Mesendoderm (in vitro differentiated cells): Measurements from ENCODE around the gene ARHGEF1.

Experiments used
- DNase-seq: peaks from one replicate; pipeline ENCODE4 v3.0.0; 2013
- H2AK5ac ChIP-seq: 2 replicates; pipeline ENCODE4 v1.6.1; 2013; ENCODE audit warnings: low read length, inconsistent platforms
- H2BK120ac ChIP-seq: 2 replicates; pipeline ENCODE4 v1.6.1; 2013; ENCODE audit warnings: low read depth, mild to moderate bottlenecking, low read length, moderate library complexity, mixed read lengths
- H2BK15ac ChIP-seq: replicated peaks from 2 replicates; pipeline ENCODE4 v1.6.1; 2013; ENCODE audit warnings: low read depth, mild to moderate bottlenecking, moderate library complexity
- H2BK5ac ChIP-seq: 2 replicates; pipeline ENCODE4 v1.6.1; 2013; ENCODE audit warnings: low read length, inconsistent platforms
- H3K18ac ChIP-seq: 2 replicates; pipeline ENCODE4 v1.6.1; 2013; ENCODE audit warnings: mild to moderate bottlenecking, low read length, mixed read lengths
- H3K23ac ChIP-seq: one replicate; pipeline ENCODE4 v1.6.1; 2013; ENCODE audit warnings: low read length
- H3K27ac ChIP-seq: 2 replicates; pipeline ENCODE4 v1.5.1; 2013; ENCODE audit warnings: low read depth, mild to moderate bottlenecking, inconsistent platforms, low read length, moderate library complexity
- H3K27me3 ChIP-seq: 2 replicates; pipeline ENCODE4 v1.6.1; 2013; ENCODE audit warnings: low read length, control low read depth, mild to moderate bottlenecking, inconsistent platforms; ENCODE audit not compliant: insufficient read depth, poor library complexity
- H3K36me3 ChIP-seq: 2 replicates; pipeline ENCODE4 v1.6.1; 2013; ENCODE audit warnings: low read length, inconsistent platforms; ENCODE audit not compliant: control insufficient read depth, insufficient read depth
- H3K4ac ChIP-seq: one replicate; pipeline ENCODE4 v1.6.1; 2013; ENCODE audit warnings: low read depth, mild to moderate bottlenecking, low read length, moderate library complexity
- H3K4me1 ChIP-seq: 2 replicates; pipeline ENCODE4 v1.6.1; 2013; ENCODE audit warnings: low read depth, low read length, inconsistent platforms; ENCODE audit not compliant: control insufficient read depth
- H3K4me2 ChIP-seq: 2 replicates; pipeline ENCODE4 v1.6.1; 2013; ENCODE audit warnings: low read length
- H3K4me3 ChIP-seq: 2 replicates; pipeline ENCODE4 v1.5.1; 2013; ENCODE audit warnings: mild to moderate bottlenecking, low read length
- H3K56ac ChIP-seq: one replicate; pipeline ENCODE4 v1.6.1; 2013; ENCODE audit warnings: low read length
- H3K79me1 ChIP-seq: 2 replicates; pipeline ENCODE4 v1.6.1; 2013; ENCODE audit warnings: low read length, inconsistent platforms
- H3K79me2 ChIP-seq: 2 replicates; pipeline ENCODE4 v1.6.1; 2013; ENCODE audit warnings: mild to moderate bottlenecking, low read length; ENCODE audit not compliant: control insufficient read depth, insufficient read depth
- H3K9ac ChIP-seq: 2 replicates; pipeline ENCODE4 v1.6.1; 2013; ENCODE audit warnings: low read length, inconsistent platforms
- H4K5ac ChIP-seq: one replicate; pipeline ENCODE4 v1.6.1; 2013; ENCODE audit warnings: low read length
- H4K8ac ChIP-seq: one replicate; pipeline ENCODE4 v1.6.1; 2013; ENCODE audit warnings: low read depth, mild to moderate bottlenecking, control low read depth, low read length, moderate library complexity
- WGBS: extraction: QIAGEN DNeasy Blood & Tissue Kit; methylation state at CpG from one replicate; pipeline ENCODE4 v1.1.7; 2013; ENCODE audit warnings: low lambda C conversion rate, missing lambda C conversion rate; ENCODE audit not compliant: insufficient coverage; ENCODE audit errors: extremely low coverage; 5-methylcytosine and 5-hydroxymethylcytosine counted together

Gene ARHGEF1

DNA sequence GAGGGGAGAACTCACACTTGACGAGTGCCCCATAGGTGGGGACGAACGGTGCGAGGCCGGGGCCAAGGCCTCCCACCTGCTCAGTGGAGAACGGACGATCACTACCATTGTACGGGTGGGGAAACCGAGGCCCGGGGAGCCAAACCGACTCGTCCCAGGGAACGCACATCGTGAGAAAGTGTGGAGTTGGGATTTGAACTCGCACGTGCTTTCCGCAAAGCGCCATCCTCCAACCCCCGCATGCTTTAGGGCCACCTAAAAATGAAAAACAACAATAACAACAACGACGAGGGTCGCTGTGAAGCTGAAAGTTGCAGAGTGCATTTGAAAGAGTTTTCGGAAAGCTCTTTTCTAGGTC, 458 bp downstream of the ARHGEF1 start:
- Histone ChIP-seq H3K4ac (peak overlapping the region; percentile 46), H3K18ac (peak overlapping the region; percentile 88), H2AK5ac (peak overlapping the region; percentile 71), H3K79me2 (peaks cover 4% of the 10 kb centered on the region), H3K36me3 (no peaks in the 10 kb centered on the region), H3K79me1 (peaks cover 7% of the 10 kb centered on the region), H3K23ac (no peak overlapping the region), H3K27me3 (no peaks in the 10 kb centered on the region), H2BK5ac (no peak overlapping the region), H3K4me2 (peak overlapping the region; percentile 95), H3K27ac (no peak overlapping the region), H3K4me1 (peaks cover 13% of the 10 kb centered on the region), H4K5ac (no peak overlapping the region), H3K9ac (peak overlapping the region; percentile 83), H4K8ac (peak overlapping the region; percentile 68), H2BK15ac (no peak overlapping the region), H2BK120ac (no peak overlapping the region), H3K56ac (peak overlapping the region; percentile 90), H3K4me3 (peak overlapping the region; percentile 93)
- no CpG with 5 or more reads among the region's 23 CpGs for WGBS
- peak; percentile 33 for DNase-seq

DNA sequence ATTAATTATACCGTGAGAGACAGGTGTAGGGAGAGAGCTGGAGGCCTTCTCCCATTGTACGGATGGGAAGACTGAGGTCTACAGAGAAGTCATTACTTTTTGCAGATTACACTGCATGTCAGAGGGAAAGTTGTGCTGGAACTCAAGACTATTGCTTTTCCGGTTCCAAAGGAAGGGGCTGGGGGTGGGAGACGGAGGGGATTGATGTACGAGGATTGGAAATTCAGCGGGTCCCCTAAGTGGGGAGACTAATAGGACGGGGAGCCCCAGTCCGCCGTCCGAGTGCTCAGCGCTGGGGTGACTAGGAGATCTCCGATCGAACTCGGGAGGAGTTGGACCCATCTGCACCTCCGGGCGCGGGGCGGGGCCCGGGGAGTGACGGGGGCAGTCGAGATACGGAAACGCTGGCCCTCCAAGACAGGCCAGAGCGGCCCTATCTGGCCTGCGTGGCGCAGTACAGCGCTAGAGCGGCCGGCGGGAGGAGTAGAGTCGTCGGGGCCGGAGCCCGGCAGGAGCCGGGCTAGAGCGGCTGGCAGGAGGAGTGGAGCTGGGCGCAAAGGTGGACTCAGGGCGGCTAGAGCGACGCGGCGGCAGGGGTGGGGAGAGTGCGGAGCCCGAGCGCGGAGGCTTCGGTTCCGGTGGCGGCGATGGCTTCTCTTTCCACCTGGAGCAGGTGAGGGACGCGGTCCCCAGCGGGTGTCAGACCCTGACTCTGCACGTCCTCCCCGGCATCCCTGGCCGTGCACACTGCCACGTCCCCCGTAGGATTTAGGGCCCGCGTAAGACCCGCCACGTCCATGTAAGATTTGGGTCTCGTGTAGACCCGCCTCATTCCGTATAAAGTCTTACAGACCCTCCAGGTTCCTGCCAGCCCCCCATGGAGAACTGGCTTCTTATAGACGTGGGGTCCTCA, 1.1 kb downstream of the ARHGEF1 start:
- Histone ChIP-seq H3K79me2 (peaks cover 4% of the 10 kb centered on the region), H2BK5ac (no peak overlapping the region), H4K5ac (no peak overlapping the region), H3K4me3 (peak overlapping the region; percentile 93), H3K36me3 (no peaks in the 10 kb centered on the region), H3K23ac (no peak overlapping the region), H3K4me2 (peak overlapping the region; percentile 95), H2BK15ac (no peak overlapping the region), H3K79me1 (peaks cover 7% of the 10 kb centered on the region), H3K4ac (peak overlapping the region; percentile 20), H3K18ac (peak overlapping the region; percentile 11), H4K8ac (no peak overlapping the region), H3K27ac (no peak overlapping the region), H3K9ac (peak overlapping the region; percentile 95), H3K27me3 (no peaks in the 10 kb centered on the region), H3K56ac (peak overlapping the region; percentile 97), H2BK120ac (no peak overlapping the region), H2AK5ac (no peak overlapping the region), H3K4me1 (peaks cover 13% of the 10 kb centered on the region)
- peak; percentile 98 for DNase-seq
- WGBS = no CpG with 5 or more reads among the region's 66 CpGs

DNA sequence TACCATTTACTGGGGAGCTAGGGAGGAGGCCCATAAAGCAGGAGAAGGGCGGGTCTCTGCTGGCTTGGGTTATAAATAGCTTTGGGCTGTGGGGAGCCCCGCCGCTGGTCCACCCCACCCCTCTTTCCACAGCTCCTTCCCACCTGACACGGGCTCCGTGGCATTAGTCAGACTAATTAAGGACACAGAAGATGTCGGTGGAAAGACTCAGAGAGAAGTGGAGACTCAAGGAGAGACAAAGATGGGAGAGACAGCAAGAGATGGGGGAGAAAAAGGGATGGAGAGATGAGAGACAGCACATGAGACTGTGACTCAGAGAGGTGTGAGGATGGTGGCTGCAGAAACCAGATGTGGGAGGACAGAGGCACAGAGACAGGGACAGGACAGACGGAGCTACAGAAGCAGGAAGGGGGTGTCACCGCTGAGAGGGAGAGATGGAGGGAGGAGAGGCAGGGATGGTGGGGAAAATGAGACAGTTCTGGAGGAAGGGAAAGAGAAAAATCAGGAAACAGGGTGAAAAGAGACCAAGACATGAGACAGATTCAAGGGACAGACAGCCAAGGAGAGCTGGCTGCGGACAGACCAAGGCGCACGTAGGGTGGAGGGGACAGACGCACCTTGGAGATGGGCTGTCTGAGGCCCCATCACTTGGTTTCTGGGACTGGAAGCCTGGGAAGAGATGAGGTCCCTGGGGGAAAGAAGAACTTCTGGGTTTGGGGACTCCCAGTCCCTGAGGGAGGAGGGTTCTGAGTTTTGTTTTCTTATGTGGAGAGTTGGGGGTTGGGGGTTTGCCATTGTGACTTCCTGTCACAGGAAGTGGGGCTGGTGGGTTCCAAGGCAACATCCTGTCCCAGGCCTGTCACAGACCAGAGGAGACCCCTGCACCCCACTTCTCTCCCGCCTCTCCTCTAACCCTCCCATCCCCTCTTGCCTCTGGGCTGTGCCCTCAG, 4.1 kb downstream of the ARHGEF1 start:
- H3K4me2 ChIP-seq = peak overlapping the region; percentile 8
- H3K79me2 ChIP-seq = peaks cover 4% of the 10 kb centered on the region
- H3K9ac ChIP-seq = peak overlapping the region; percentile 29
- peak overlapping the region; percentile 65 for H2BK5ac ChIP-seq
- no CpG with 5 or more reads among the region's 13 CpGs for WGBS
- peaks cover 13% of the 10 kb centered on the region for H3K4me1 ChIP-seq
- H3K56ac ChIP-seq = peak overlapping the region; percentile 89
- H3K27me3 ChIP-seq = no peaks in the 10 kb centered on the region
- no peak overlapping the region for H3K4me3 ChIP-seq
- H3K36me3 ChIP-seq = no peaks in the 10 kb centered on the region
- peak overlapping the region; percentile 41 for H3K27ac ChIP-seq
- H3K23ac ChIP-seq = no peak overlapping the region
- H2AK5ac ChIP-seq = peak overlapping the region; percentile 83
- H4K8ac ChIP-seq = no peak overlapping the region
- H4K5ac ChIP-seq = no peak overlapping the region
- H3K4ac ChIP-seq = peak overlapping the region; percentile 74
- H3K79me1 ChIP-seq = peaks cover 7% of the 10 kb centered on the region
- DNase-seq = peak; percentile 43
- no peak overlapping the region for H2BK120ac ChIP-seq
- H3K18ac ChIP-seq = no peak overlapping the region
- H2BK15ac ChIP-seq = no peak overlapping the region

DNA sequence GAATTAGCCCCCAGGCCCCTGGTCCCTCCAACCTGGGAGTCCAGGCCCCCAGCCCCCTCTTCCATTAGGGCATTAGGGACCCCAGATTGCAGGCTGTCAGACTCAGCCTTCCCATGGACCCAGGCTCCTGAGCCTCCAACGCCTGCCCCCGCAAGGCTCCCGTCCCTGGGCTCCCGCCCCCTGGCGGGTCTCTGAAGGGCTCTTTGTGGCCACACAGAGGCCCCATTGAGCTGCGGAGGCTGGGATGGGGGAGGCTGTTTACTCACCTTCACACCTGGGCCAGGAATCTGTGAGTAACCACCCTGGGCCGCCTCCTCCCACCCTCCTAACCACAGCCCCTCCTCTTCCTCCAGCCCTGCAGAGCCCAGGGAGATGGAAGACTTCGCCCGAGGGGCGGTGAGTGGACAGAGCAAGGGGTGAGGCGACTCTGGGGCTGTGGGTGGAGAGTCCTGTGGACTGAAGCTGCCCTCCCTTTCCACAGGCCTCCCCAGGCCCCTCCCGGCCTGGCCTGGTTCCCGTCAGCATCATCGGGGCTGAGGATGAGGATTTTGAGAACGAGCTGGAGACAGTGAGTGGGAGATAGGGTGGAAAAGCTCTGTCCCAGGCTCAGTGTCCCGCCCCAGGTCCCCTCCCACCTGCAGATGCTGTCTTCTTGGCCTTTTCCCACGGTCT, 4.9 kb downstream of the ARHGEF1 start:
- H3K9ac ChIP-seq = peak overlapping the region; percentile 41
- peak; percentile 96 for DNase-seq
- peak overlapping the region; percentile 89 for H3K56ac ChIP-seq
- no peak overlapping the region for H3K4me2 ChIP-seq
- no peak overlapping the region for H4K8ac ChIP-seq
- no peak overlapping the region for H4K5ac ChIP-seq
- H3K27ac ChIP-seq = peak overlapping the region; percentile 41
- peak overlapping the region; percentile 63 for H2BK5ac ChIP-seq
- no peaks in the 10 kb centered on the region for H3K36me3 ChIP-seq
- peaks cover 7% of the 10 kb centered on the region for H3K79me1 ChIP-seq
- H3K23ac ChIP-seq = no peak overlapping the region
- peaks cover 13% of the 10 kb centered on the region for H3K4me1 ChIP-seq
- peak overlapping the region; percentile 74 for H3K4ac ChIP-seq
- no peak overlapping the region for H3K4me3 ChIP-seq
- H2BK120ac ChIP-seq = no peak overlapping the region
- H3K79me2 ChIP-seq = peaks cover 4% of the 10 kb centered on the region
- peak overlapping the region; percentile 27 for H2AK5ac ChIP-seq
- no CpG with 5 or more reads among the region's 17 CpGs for WGBS
- no peak overlapping the region for H2BK15ac ChIP-seq
- H3K18ac ChIP-seq = peak overlapping the region; percentile 16
- no peaks in the 10 kb centered on the region for H3K27me3 ChIP-seq

DNA sequence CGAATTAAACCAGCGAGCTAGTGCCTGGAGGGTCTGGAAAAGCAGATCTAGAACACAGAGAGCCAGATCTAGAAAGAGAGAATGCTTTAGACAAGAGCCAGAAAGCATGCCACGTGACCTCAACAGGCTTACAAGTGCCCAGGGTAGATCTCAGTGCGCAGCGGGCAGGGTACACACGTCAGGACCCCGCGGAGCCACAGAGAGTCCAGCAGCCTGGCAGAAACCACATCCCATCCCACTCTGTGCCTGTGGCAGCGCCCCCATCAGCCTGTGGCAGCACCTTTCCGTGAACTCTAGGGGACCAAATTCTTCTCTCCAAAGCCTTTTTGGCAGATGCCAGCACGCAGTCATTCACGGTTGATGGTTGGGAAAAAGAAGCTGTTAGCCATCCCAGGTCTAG, 5.9 kb downstream of the ARHGEF1 start:
- Histone ChIP-seq H4K5ac (no peak overlapping the region), H2AK5ac (no peak overlapping the region), H4K8ac (no peak overlapping the region), H3K36me3 (no peaks in the 10 kb centered on the region), H3K27me3 (no peaks in the 10 kb centered on the region), H2BK5ac (no peak overlapping the region), H3K4ac (no peak overlapping the region), H3K4me2 (no peak overlapping the region), H3K27ac (no peak overlapping the region), H3K18ac (no peak overlapping the region), H3K9ac (no peak overlapping the region), H3K79me2 (peaks cover 4% of the 10 kb centered on the region), H2BK120ac (no peak overlapping the region), H3K4me3 (no peak overlapping the region), H3K56ac (no peak overlapping the region), H3K4me1 (peaks cover 13% of the 10 kb centered on the region), H2BK15ac (no peak overlapping the region), H3K79me1 (peaks cover 7% of the 10 kb centered on the region), H3K23ac (no peak overlapping the region)
- DNase-seq = no peak
- no CpG with 5 or more reads among the region's 12 CpGs for WGBS
